Measurements from ENCODE around the gene NDRG2.
"Not testable (repeated sequence)": the region's sequence is repeated elsewhere in the genome, so short reads cannot be mapped to it uniquely, and the experiment has no call there.

The NDRG2 gene

GRCh38 chr14:20986811-20987210 is 38.0 kb downstream of the NDRG2 start:
- Histone ChIP-seq H3K4me3 (ENCODE audit: low read depth, low read length) (no peak overlapping the region), H3K36me3 (ENCODE audit: control insufficient read depth, insufficient read depth, low read length) (no peaks in the 10 kb centered on the region), H3K79me2 (peaks cover 2% of the 10 kb centered on the region), H3K9me3 (ENCODE audit: control insufficient read depth, low read length) (no peaks in the 10 kb centered on the region), H3K9ac (no peak overlapping the region), H3K4me2 (ENCODE audit: low read length) (no peak overlapping the region), H3K4me1 (peaks cover 13% of the 10 kb centered on the region), H2AFZ (no peak overlapping the region), H3K27me3 (ENCODE audit: control insufficient read depth, insufficient read depth, low read length) (no peaks in the 10 kb centered on the region), H3K27ac (no peak overlapping the region)
- TF ChIP-seq, protein P1, sequence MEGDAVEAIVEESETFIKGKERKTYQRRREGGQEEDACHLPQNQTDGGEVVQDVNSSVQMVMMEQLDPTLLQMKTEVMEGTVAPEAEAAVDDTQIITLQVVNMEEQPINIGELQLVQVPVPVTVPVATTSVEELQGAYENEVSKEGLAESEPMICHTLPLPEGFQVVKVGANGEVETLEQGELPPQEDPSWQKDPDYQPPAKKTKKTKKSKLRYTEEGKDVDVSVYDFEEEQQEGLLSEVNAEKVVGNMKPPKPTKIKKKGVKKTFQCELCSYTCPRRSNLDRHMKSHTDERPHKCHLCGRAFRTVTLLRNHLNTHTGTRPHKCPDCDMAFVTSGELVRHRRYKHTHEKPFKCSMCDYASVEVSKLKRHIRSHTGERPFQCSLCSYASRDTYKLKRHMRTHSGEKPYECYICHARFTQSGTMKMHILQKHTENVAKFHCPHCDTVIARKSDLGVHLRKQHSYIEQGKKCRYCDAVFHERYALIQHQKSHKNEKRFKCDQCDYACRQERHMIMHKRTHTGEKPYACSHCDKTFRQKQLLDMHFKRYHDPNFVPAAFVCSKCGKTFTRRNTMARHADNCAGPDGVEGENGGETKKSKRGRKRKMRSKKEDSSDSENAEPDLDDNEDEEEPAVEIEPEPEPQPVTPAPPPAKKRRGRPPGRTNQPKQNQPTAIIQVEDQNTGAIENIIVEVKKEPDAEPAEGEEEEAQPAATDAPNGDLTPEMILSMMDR (IDR thresholded peaks at IDR 0.05): no peak

- not testable (repeated sequence) for H3K9ac ChIP-seq; H3K27ac ChIP-seq; H3K36me3 ChIP-seq (ENCODE audit: control insufficient read depth, insufficient read depth, low read length); H3K27me3 ChIP-seq (ENCODE audit: control insufficient read depth, insufficient read depth, low read length); H3K9me3 ChIP-seq (ENCODE audit: control insufficient read depth, low read length); H2AFZ ChIP-seq; H3K4me3 ChIP-seq (ENCODE audit: low read depth, low read length); H3K4me1 ChIP-seq; H3K4me2 ChIP-seq (ENCODE audit: low read length); H3K79me2 ChIP-seq
Measured at GRCh38 chr14:20985650-20986049, 39.2 kb downstream of the NDRG2 start.

GRCh38 chr14:20982646-20983369 is 42.1 kb downstream of the NDRG2 start:
- TF ChIP-seq, protein P1 (IDR thresholded peaks at IDR 0.05): no peak
- no peaks in the 10 kb centered on the region for H3K36me3 ChIP-seq (ENCODE audit: control insufficient read depth, insufficient read depth, low read length)
- no peak overlapping the region for H3K27ac ChIP-seq
- H2AFZ ChIP-seq: no peak overlapping the region
- no peak overlapping the region for H3K9ac ChIP-seq
- no peaks in the 10 kb centered on the region for H3K9me3 ChIP-seq (ENCODE audit: control insufficient read depth, low read length)
- no peak overlapping the region for H3K4me3 ChIP-seq (ENCODE audit: low read depth, low read length)
- H3K4me1 ChIP-seq: no peaks in the 10 kb centered on the region
- no peaks in the 10 kb centered on the region for H3K79me2 ChIP-seq
- no peak overlapping the region for H3K4me2 ChIP-seq (ENCODE audit: low read length)
- no peaks in the 10 kb centered on the region for H3K27me3 ChIP-seq (ENCODE audit: control insufficient read depth, insufficient read depth, low read length)

GRCh38 chr14:20980906-20981305 is 44.0 kb downstream of the NDRG2 start:
- H2AFZ ChIP-seq: no peak overlapping the region
- no peak overlapping the region for H3K4me3 ChIP-seq (ENCODE audit: low read depth, low read length)
- H3K4me2 ChIP-seq (ENCODE audit: low read length): no peak overlapping the region
- H3K9ac ChIP-seq: no peak overlapping the region
- no peaks in the 10 kb centered on the region for H3K4me1 ChIP-seq
- H3K27me3 ChIP-seq (ENCODE audit: control insufficient read depth, insufficient read depth, low read length): no peaks in the 10 kb centered on the region
- H3K36me3 ChIP-seq (ENCODE audit: control insufficient read depth, insufficient read depth, low read length): no peaks in the 10 kb centered on the region
- no peak overlapping the region for H3K27ac ChIP-seq
- H3K79me2 ChIP-seq: no peaks in the 10 kb centered on the region
- H3K9me3 ChIP-seq (ENCODE audit: control insufficient read depth, low read length): no peaks in the 10 kb centered on the region
- TF ChIP-seq, protein P1 (IDR thresholded peaks at IDR 0.05): no peak

GRCh38 chr14:20978687-20979086 is 46.2 kb downstream of the NDRG2 start:
- H2AFZ ChIP-seq: no peak overlapping the region
- H3K36me3 ChIP-seq (ENCODE audit: control insufficient read depth, insufficient read depth, low read length): no peaks in the 10 kb centered on the region
- H3K9me3 ChIP-seq (ENCODE audit: control insufficient read depth, low read length): no peaks in the 10 kb centered on the region
- TF ChIP-seq, protein P1 (IDR thresholded peaks at IDR 0.05): no peak
- no peaks in the 10 kb centered on the region for H3K79me2 ChIP-seq
- H3K27ac ChIP-seq: no peak overlapping the region
- no peak overlapping the region for H3K4me3 ChIP-seq (ENCODE audit: low read depth, low read length)
- no peaks in the 10 kb centered on the region for H3K27me3 ChIP-seq (ENCODE audit: control insufficient read depth, insufficient read depth, low read length)
- H3K4me1 ChIP-seq: no peaks in the 10 kb centered on the region
- no peak overlapping the region for H3K4me2 ChIP-seq (ENCODE audit: low read length)
- H3K9ac ChIP-seq: no peak overlapping the region

Measured in parathyroid adenoma (tissue), 2 donors.